Loucy (cell line): ENCODE results near the gene RGMA.

Source experiments
- H2AFZ ChIP-seq: fragments of 200-600 bp; sonication (generic); 2 replicates; pipeline ENCODE4 v1.6.0; 2016; ENCODE audit warnings: antibody characterized with exemption, mild to moderate bottlenecking, low read length, moderate library complexity
- H3F3A ChIP-seq: fragments of 200-600 bp; 2 replicates; pipeline ENCODE4 v1.6.0; 2016; ENCODE audit warnings: antibody characterized with exemption, low read depth, mild to moderate bottlenecking
- H3K27me3 ChIP-seq: fragments of 200-600 bp; sonication (generic); 2 replicates; pipeline ENCODE4 v1.6.1; 2014; ENCODE audit warnings: low read length, mild to moderate bottlenecking; ENCODE audit not compliant: insufficient read depth, poor library complexity, severe bottlenecking
- H3K36me3 ChIP-seq: fragments of 200-600 bp; sonication (generic); 2 replicates; pipeline ENCODE4 v1.6.1; 2016; ENCODE audit warnings: low read length; ENCODE audit not compliant: insufficient read depth
- H3K4me1 ChIP-seq: fragments of 200-600 bp; sonication (generic); 2 replicates; pipeline ENCODE4 v1.5.1; 2014; ENCODE audit warnings: low read length, mild to moderate bottlenecking; ENCODE audit not compliant: insufficient read depth, poor library complexity, severe bottlenecking
- H3K4me2 ChIP-seq: fragments of 200-600 bp; sonication (generic); 2 replicates; pipeline ENCODE4 v1.6.0; 2014; ENCODE audit warnings: antibody characterized with exemption, low read length, low read depth, mild to moderate bottlenecking; ENCODE audit not compliant: poor library complexity, severe bottlenecking
- H3K4me3 ChIP-seq: fragments of 200-600 bp; sonication (generic); 2 replicates; pipeline ENCODE4 v1.5.1; 2014; ENCODE audit warnings: low read length, mild to moderate bottlenecking, mixed read lengths; ENCODE audit not compliant: poor library complexity, severe bottlenecking
- H3K79me2 ChIP-seq: fragments of 200-600 bp; sonication (generic); 2 replicates; pipeline ENCODE4 v1.6.1; 2014; ENCODE audit warnings: low read length; ENCODE audit not compliant: insufficient read depth
- H3K9ac ChIP-seq: fragments of 200-600 bp; sonication (generic); 2 replicates; pipeline ENCODE4 v1.6.0; 2014; ENCODE audit warnings: mild to moderate bottlenecking, low read depth, low read length, moderate library complexity; ENCODE audit not compliant: poor library complexity, severe bottlenecking
- H3K9me2 ChIP-seq: fragments of 200-600 bp; sonication (generic); replicated peaks from 2 replicates; pipeline ENCODE4 v1.6.1; 2016; ENCODE audit warnings: low read depth, low read length, mixed read lengths
- H3K9me3 ChIP-seq: fragments of 200-600 bp; sonication (generic); 2 replicates; pipeline ENCODE4 v1.6.1; 2014; ENCODE audit warnings: mild to moderate bottlenecking, antibody characterized with exemption, low read length, low read depth; ENCODE audit not compliant: insufficient read depth
- H4K20me1 ChIP-seq: fragments of 200-600 bp; sonication (generic); 2 replicates; pipeline ENCODE4 v1.6.0; 2014; ENCODE audit warnings: antibody characterized with exemption, low read length, mild to moderate bottlenecking; ENCODE audit not compliant: insufficient read depth, poor library complexity, severe bottlenecking
- CTCF ChIP-seq: fragments of 200-600 bp; sonication (generic); conservative IDR thresholded peaks from 2 replicates; pipeline ENCODE4 v1.5.1; 2014; ENCODE audit warnings: mild to moderate bottlenecking, antibody characterized with exemption, low read length
- EZH2phosphoT487 ChIP-seq: fragments of 200-600 bp; IDR thresholded peaks from 2 replicates; pipeline ENCODE4 v1.6.1; 2018; ENCODE audit warnings: antibody characterized with exemption, mild to moderate bottlenecking, moderate library complexity, borderline replicate concordance

RGMA gene

GRCh38 chr15:93118904-93119303, 29.9 kb upstream of the RGMA start:
- H3K4me2 ChIP-seq = no peak overlapping the region
- TF ChIP-seq EZH2phosphoT487 (no peak), CTCF (no peak)
- H3K9ac ChIP-seq = no peak overlapping the region
- no peaks in the 10 kb centered on the region for H3K9me2 ChIP-seq
- H3K4me3 ChIP-seq = no peak overlapping the region
- no peaks in the 10 kb centered on the region for H3K9me3 ChIP-seq
- H4K20me1 ChIP-seq = no peaks in the 10 kb centered on the region
- H3K79me2 ChIP-seq = no peaks in the 10 kb centered on the region
- no peaks in the 10 kb centered on the region for H3F3A ChIP-seq
- no peaks in the 10 kb centered on the region for H3K4me1 ChIP-seq
- no peaks in the 10 kb centered on the region for H3K36me3 ChIP-seq
- no peak overlapping the region for H2AFZ ChIP-seq
- no peaks in the 10 kb centered on the region for H3K27me3 ChIP-seq

- H3K27me3 ChIP-seq = no peaks in the 10 kb centered on the region
- H2AFZ ChIP-seq = no peak overlapping the region
- no peaks in the 10 kb centered on the region for H4K20me1 ChIP-seq
- no peak overlapping the region for H3K9ac ChIP-seq
- no peaks in the 10 kb centered on the region for H3K79me2 ChIP-seq
- H3K9me2 ChIP-seq = no peaks in the 10 kb centered on the region
- H3K4me3 ChIP-seq = no peak overlapping the region
- no peaks in the 10 kb centered on the region for H3K9me3 ChIP-seq
- no peaks in the 10 kb centered on the region for H3K36me3 ChIP-seq
- no peak overlapping the region for H3K4me2 ChIP-seq
- TF ChIP-seq CTCF = no peak
- TF ChIP-seq EZH2phosphoT487 = no peak
- no peaks in the 10 kb centered on the region for H3K4me1 ChIP-seq
- no peaks in the 10 kb centered on the region for H3F3A ChIP-seq
These were observed 22.4 kb upstream of the RGMA start for GRCh38 chr15:93111451-93111850.

- no peaks in the 10 kb centered on the region for H3K36me3 ChIP-seq
- no peaks in the 10 kb centered on the region for H3F3A ChIP-seq
- H4K20me1 ChIP-seq = no peaks in the 10 kb centered on the region
- H2AFZ ChIP-seq = no peak overlapping the region
- H3K27me3 ChIP-seq = no peaks in the 10 kb centered on the region
- no peak overlapping the region for H3K9ac ChIP-seq
- TF ChIP-seq CTCF (no peak), EZH2phosphoT487 (no peak)
- H3K79me2 ChIP-seq = no peaks in the 10 kb centered on the region
- no peaks in the 10 kb centered on the region for H3K9me2 ChIP-seq
- H3K9me3 ChIP-seq = no peaks in the 10 kb centered on the region
- no peaks in the 10 kb centered on the region for H3K4me1 ChIP-seq
- no peak overlapping the region for H3K4me3 ChIP-seq
- no peak overlapping the region for H3K4me2 ChIP-seq
These were observed 21.6 kb upstream of the RGMA start for GRCh38 chr15:93110502-93111040.
